HG02870 (cell line): Measurements from ENCODE around the gene CTNNA1.
"Not testable (repeated sequence)": the region's sequence is repeated elsewhere in the genome, so short reads cannot be mapped to it uniquely, and the experiment has no call there.

Experiments used
- ATAC-seq: cut with Tn5 transposase; IDR thresholded peaks from one replicate; pipeline ENCODE4 v1.9.1; 2021; ENCODE audit warnings: mild to moderate bottlenecking, moderate library complexity; ENCODE audit not compliant: unreplicated experiment

Gene CTNNA1

GRCh38 chr5:138884554-138884953 lies 131.3 kb downstream of the CTNNA1 start:
- ATAC-seq: no peak

GRCh38 chr5:138889994-138890393 lies 136.8 kb downstream of the CTNNA1 start:
- no peak for ATAC-seq

GRCh38 chr5:138890644-138891043 lies 137.4 kb downstream of the CTNNA1 start:
- ATAC-seq: no peak

GRCh38 chr5:138895918-138896317 lies 142.7 kb downstream of the CTNNA1 start:
- no peak for ATAC-seq

GRCh38 chr5:138898299-138898698 lies 145.1 kb downstream of the CTNNA1 start:
- no peak for ATAC-seq

- no peak for ATAC-seq
Measured at GRCh38 chr5:138898742-138899141, 145.5 kb downstream of the CTNNA1 start.

GRCh38 chr5:138900281-138900965 lies 147.2 kb downstream of the CTNNA1 start:
- ATAC-seq: no peak

GRCh38 chr5:138901716-138902115 lies 148.5 kb downstream of the CTNNA1 start:
- no peak for ATAC-seq

- no peak for ATAC-seq
Measured at GRCh38 chr5:138903130-138903775, 150.0 kb downstream of the CTNNA1 start.

GRCh38 chr5:138905541-138905940 lies 152.3 kb downstream of the CTNNA1 start:
- ATAC-seq: no peak

GRCh38 chr5:138909734-138910133 lies 156.5 kb downstream of the CTNNA1 start:
- ATAC-seq: no peak

GRCh38 chr5:138910546-138911185 lies 157.4 kb downstream of the CTNNA1 start:
- no peak for ATAC-seq

- no peak for ATAC-seq
Measured at GRCh38 chr5:138911441-138911840, 158.2 kb downstream of the CTNNA1 start.

- no peak for ATAC-seq
Measured at GRCh38 chr5:138912093-138912492, 158.9 kb downstream of the CTNNA1 start.

GRCh38 chr5:138913773-138914172 lies 160.5 kb downstream of the CTNNA1 start:
- no peak for ATAC-seq

GRCh38 chr5:138914338-138914737 lies 161.1 kb downstream of the CTNNA1 start:
- ATAC-seq: no peak

- no peak for ATAC-seq
Measured at GRCh38 chr5:138918686-138919085, 165.5 kb downstream of the CTNNA1 start.

- no peak for ATAC-seq
Measured at GRCh38 chr5:138920181-138920580, 167.0 kb downstream of the CTNNA1 start.

GRCh38 chr5:138921362-138921761 lies 168.1 kb downstream of the CTNNA1 start:
- not testable (repeated sequence) for ATAC-seq

- ATAC-seq: no peak
Measured at GRCh38 chr5:138922494-138922893, 169.3 kb downstream of the CTNNA1 start.

GRCh38 chr5:138925090-138925635 lies 171.9 kb downstream of the CTNNA1 start:
- ATAC-seq: no peak

- no peak for ATAC-seq
Measured at GRCh38 chr5:138926257-138926656, 173.0 kb downstream of the CTNNA1 start.
